ENCODE results near the gene PVALEF.

- TF ChIP-seq, protein P1, sequence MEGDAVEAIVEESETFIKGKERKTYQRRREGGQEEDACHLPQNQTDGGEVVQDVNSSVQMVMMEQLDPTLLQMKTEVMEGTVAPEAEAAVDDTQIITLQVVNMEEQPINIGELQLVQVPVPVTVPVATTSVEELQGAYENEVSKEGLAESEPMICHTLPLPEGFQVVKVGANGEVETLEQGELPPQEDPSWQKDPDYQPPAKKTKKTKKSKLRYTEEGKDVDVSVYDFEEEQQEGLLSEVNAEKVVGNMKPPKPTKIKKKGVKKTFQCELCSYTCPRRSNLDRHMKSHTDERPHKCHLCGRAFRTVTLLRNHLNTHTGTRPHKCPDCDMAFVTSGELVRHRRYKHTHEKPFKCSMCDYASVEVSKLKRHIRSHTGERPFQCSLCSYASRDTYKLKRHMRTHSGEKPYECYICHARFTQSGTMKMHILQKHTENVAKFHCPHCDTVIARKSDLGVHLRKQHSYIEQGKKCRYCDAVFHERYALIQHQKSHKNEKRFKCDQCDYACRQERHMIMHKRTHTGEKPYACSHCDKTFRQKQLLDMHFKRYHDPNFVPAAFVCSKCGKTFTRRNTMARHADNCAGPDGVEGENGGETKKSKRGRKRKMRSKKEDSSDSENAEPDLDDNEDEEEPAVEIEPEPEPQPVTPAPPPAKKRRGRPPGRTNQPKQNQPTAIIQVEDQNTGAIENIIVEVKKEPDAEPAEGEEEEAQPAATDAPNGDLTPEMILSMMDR (IDR thresholded peaks at IDR 0.05) = no peak
- no peak for TF ChIP-seq POLR2AphosphoS5 (IDR thresholded peaks at IDR 0.05; ENCODE audit: low read depth, low read length)
Observed at GRCh38 chr17:81193470-81194224, 28.3 kb downstream of the PVALEF start.

All from Panc1 (cell line).